ENCODE data around the gene AGPAT2. TPM values are rescaled to one million over a fixed set of nuclear protein-coding genes. Genes with fewer than 3 reads are reported as not detected.
"Not testable (repeated sequence)": the region's sequence is repeated elsewhere in the genome, so short reads cannot be mapped to it uniquely, and the experiment has no call there.

The AGPAT2 gene
- total RNA-seq, 1 experiment from 2014 or later, result 40.4 TPM

GRCh38 chr9:136714096-136714892 is 27.0 kb upstream of the AGPAT2 start:
- no peaks in the 10 kb centered on the region for H3K4me1 Mint-ChIP-seq (ENCODE audit: low read depth, unreplicated experiment)
- no peak for DNase-seq
- no peak overlapping the region for H3K27ac Mint-ChIP-seq (ENCODE audit: unreplicated experiment)
- H3K9me3 Mint-ChIP-seq (ENCODE audit: low read depth, unreplicated experiment), result no peaks in the 10 kb centered on the region
- no TSS peak for BruUV-seq (replicated peaks)
- peaks cover 12% of the 10 kb centered on the region for H3K27me3 Mint-ChIP-seq (ENCODE audit: unreplicated experiment)
- no peaks in the 10 kb centered on the region for H3K36me3 Mint-ChIP-seq (ENCODE audit: insufficient read depth, unreplicated experiment)
- intact Hi-C loops (cut with micrococcal nuclease; ENCODE audit: unreplicated experiment), result no loop called here
- TF ChIP-seq, protein P1, sequence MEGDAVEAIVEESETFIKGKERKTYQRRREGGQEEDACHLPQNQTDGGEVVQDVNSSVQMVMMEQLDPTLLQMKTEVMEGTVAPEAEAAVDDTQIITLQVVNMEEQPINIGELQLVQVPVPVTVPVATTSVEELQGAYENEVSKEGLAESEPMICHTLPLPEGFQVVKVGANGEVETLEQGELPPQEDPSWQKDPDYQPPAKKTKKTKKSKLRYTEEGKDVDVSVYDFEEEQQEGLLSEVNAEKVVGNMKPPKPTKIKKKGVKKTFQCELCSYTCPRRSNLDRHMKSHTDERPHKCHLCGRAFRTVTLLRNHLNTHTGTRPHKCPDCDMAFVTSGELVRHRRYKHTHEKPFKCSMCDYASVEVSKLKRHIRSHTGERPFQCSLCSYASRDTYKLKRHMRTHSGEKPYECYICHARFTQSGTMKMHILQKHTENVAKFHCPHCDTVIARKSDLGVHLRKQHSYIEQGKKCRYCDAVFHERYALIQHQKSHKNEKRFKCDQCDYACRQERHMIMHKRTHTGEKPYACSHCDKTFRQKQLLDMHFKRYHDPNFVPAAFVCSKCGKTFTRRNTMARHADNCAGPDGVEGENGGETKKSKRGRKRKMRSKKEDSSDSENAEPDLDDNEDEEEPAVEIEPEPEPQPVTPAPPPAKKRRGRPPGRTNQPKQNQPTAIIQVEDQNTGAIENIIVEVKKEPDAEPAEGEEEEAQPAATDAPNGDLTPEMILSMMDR (IDR thresholded peaks at IDR 0.05; ENCODE audit: unreplicated experiment), result no peak
- CTCF ChIA-PET, result interaction anchor here (0.9 kb wide), 1 partner anchor 15 kb away, joined by 3 read pairs; no protein-coding TSS in a partner anchor
- no peak overlapping the region for H3K4me3 Mint-ChIP-seq (ENCODE audit: low read depth, unreplicated experiment)

DNA sequence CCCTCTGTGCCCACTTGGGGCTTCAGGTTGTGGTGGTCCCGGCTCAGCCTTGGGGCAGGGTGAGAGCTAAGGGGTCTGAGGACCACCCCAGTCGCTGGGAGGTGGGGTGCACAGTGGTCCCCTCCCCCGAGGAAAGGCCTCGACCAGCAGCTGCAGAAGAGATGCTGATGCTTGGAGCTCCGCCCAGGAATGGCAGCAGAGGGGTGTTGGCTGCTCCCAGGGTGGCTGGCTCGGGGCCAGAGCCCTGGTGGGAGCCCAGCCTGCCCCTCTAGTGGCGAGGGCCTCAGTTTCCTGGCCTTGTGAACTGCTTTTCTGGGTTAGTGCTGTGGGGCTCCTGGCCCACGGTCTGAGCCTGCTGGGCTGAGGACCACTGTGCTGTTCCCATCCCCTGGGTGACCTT is 26.3 kb upstream of the AGPAT2 start:
- TF ChIP-seq, protein P1 (IDR thresholded peaks at IDR 0.05; ENCODE audit: unreplicated experiment), result no peak
- CTCF ChIA-PET, result interaction anchor here (0.6 to 0.9 kb wide), 2 partner anchors 15 to 59 kb away, joined by 3 to 5 read pairs; no protein-coding TSS in a partner anchor
- no peaks in the 10 kb centered on the region for H3K4me1 Mint-ChIP-seq (ENCODE audit: low read depth, unreplicated experiment)
- peaks cover 12% of the 10 kb centered on the region for H3K27me3 Mint-ChIP-seq (ENCODE audit: unreplicated experiment)
- no TSS peak for BruUV-seq (replicated peaks)
- intact Hi-C loops (cut with micrococcal nuclease; ENCODE audit: unreplicated experiment), result no loop called here
- no peak overlapping the region for H3K27ac Mint-ChIP-seq (ENCODE audit: unreplicated experiment)
- no peaks in the 10 kb centered on the region for H3K9me3 Mint-ChIP-seq (ENCODE audit: low read depth, unreplicated experiment)
- DNase-seq, result no peak
- no peaks in the 10 kb centered on the region for H3K36me3 Mint-ChIP-seq (ENCODE audit: insufficient read depth, unreplicated experiment)
- H3K4me3 Mint-ChIP-seq (ENCODE audit: low read depth, unreplicated experiment), result peak overlapping the region; percentile 24

DNA sequence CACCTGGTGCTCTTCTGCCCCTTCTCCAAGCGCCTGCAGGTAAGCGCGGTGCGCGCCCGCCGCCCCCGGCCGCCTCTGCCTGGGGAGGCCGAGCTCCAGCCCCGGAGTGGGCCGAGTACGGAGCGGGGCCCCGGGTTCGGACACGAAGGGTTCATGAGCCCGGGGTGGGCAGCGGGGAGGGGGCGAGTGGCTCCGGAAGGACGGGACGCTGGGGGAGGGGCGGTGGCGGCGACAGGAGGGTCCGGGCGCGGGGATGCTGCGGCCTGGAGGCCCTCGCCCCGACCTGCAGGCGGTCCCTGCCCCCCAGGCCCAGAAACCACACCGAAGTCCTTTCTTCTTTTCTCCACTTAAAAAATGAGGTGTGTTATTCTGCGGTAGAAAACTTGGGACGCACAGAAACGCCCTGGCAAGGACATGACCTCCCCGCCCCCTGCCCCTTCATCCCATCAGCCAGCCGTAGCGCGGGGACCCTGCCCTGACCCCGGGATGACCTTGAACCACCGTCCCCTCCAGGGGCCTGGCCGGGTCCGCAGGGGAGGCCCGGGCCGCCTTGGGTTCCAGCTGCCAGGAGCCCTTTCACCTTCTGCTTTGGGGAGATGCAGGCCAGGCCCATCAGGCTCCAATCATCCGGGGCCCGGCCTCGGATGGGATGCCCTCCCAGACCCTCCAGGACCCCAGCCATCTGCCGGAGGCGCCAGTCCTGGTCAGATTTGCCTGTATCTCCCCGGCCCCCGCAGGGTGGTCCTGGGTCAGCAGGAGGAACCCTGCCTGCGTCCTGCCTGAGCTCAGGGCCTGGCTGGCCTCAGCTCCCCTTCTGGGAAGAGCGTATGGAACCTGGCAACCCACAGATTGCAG is 25.7 kb upstream of the AGPAT2 start:
- Mint-ChIP-seq H3K4me3 (ENCODE audit: low read depth, unreplicated experiment) (peak overlapping the region; percentile 24), H3K9me3 (ENCODE audit: low read depth, unreplicated experiment) (no peaks in the 10 kb centered on the region), H3K36me3 (ENCODE audit: insufficient read depth, unreplicated experiment) (no peaks in the 10 kb centered on the region), H3K27ac (ENCODE audit: unreplicated experiment) (no peak overlapping the region), H3K27me3 (ENCODE audit: unreplicated experiment) (peaks cover 12% of the 10 kb centered on the region), H3K4me1 (ENCODE audit: low read depth, unreplicated experiment) (no peaks in the 10 kb centered on the region)
- no TSS peak for BruUV-seq (replicated peaks)
- TF ChIP-seq, protein P1 (IDR thresholded peaks at IDR 0.05; ENCODE audit: unreplicated experiment), result no peak
- no peak for DNase-seq
- intact Hi-C loops (cut with micrococcal nuclease; ENCODE audit: unreplicated experiment), result no loop called here
- CTCF ChIA-PET, result interaction anchor here (0.6 kb wide), 1 partner anchor 59 kb away, joined by 5 read pairs; no protein-coding TSS in a partner anchor

- peaks cover 12% of the 10 kb centered on the region for H3K27me3 Mint-ChIP-seq (ENCODE audit: unreplicated experiment)
- BruUV-seq (replicated peaks), result no TSS peak
- intact Hi-C loops (cut with micrococcal nuclease; ENCODE audit: unreplicated experiment), result no loop called here
- CTCF ChIA-PET, result no interaction called here
- no peak for DNase-seq
- no peaks in the 10 kb centered on the region for H3K9me3 Mint-ChIP-seq (ENCODE audit: low read depth, unreplicated experiment)
- H3K27ac Mint-ChIP-seq (ENCODE audit: unreplicated experiment), result no peak within 1 kb of the TSS
- peak within 1 kb of the TSS; percentile 24 for H3K4me3 Mint-ChIP-seq (ENCODE audit: low read depth, unreplicated experiment)
- H3K36me3 Mint-ChIP-seq (ENCODE audit: insufficient read depth, unreplicated experiment), result no peaks in the 10 kb centered on the region
- TF ChIP-seq, protein P1 (IDR thresholded peaks at IDR 0.05; ENCODE audit: unreplicated experiment), result no peak
- no peaks in the 10 kb centered on the region for H3K4me1 Mint-ChIP-seq (ENCODE audit: low read depth, unreplicated experiment)
Observed at GRCh38 chr9:136711751-136712689, 24.8 kb upstream of the AGPAT2 start, which contains the start of gene DIPK1B. TSS of gene DIPK1B (plus strand) at chr9:136712572. CDS start at chr9:136712666, 94 bp downstream.

- H3K36me3 Mint-ChIP-seq (ENCODE audit: insufficient read depth, unreplicated experiment); H3K9me3 Mint-ChIP-seq (ENCODE audit: low read depth, unreplicated experiment); H3K27ac Mint-ChIP-seq (ENCODE audit: unreplicated experiment); intact Hi-C loops (cut with micrococcal nuclease; ENCODE audit: unreplicated experiment); H3K4me3 Mint-ChIP-seq (ENCODE audit: low read depth, unreplicated experiment); H3K4me1 Mint-ChIP-seq (ENCODE audit: low read depth, unreplicated experiment); DNase-seq; H3K27me3 Mint-ChIP-seq (ENCODE audit: unreplicated experiment); BruUV-seq (replicated peaks): not testable (repeated sequence)
- CTCF ChIA-PET, result interaction anchor here (0.6 to 0.7 kb wide), 2 partner anchors 921 to 1022 kb away, joined by 3 read pairs; no protein-coding TSS in a partner anchor
Observed at GRCh38 chr9:136711219-136711648, 24.0 kb upstream of the AGPAT2 start.

All from Calu3 (cell line).